ENCODE results near the gene ZNF337.

Gene ZNF337

GRCh38 chr20:25624500-25624939 lies 72.1 kb downstream of the ZNF337 start:
- DNase-seq: peak; percentile 59 to 63

Data from Kasumi-1 (cell line).